Jurkat, Clone E6-1 (cell line): ENCODE data around the gene TRIM44.
"Not testable (repeated sequence)": the region's sequence is repeated elsewhere in the genome, so short reads cannot be mapped to it uniquely, and the experiment has no call there.

Experiments
- DNase-seq: peaks from one replicate; pipeline ENCODE4 v3.0.0-alpha.2; 2011; ENCODE audit warnings: low read depth, low spot score
- H3K4me3 ChIP-seq: 2 replicates; pipeline ENCODE4 v1.5.1; 2011; ENCODE audit warnings: mild to moderate bottlenecking, low read length, control low read depth, moderate library complexity

TRIM44 gene

DNA sequence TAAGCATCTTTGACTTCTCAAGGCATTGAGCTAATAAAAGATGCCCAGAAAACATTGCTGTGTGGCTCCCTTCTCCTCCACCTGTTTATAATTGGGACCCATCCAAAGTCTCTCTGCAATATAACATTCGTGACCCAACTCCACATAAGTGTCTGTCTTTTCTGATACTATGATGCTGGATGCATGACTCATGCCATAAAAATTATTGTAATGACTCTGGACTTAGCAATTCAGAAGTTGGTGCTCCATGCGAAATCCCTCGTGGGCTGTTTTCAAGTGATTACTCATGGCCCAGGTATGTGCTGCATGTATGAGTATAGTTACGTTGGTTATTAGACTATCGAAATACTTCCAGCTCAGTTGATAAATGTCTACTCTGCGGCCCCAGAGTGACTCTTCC, 32.7 kb upstream of the TRIM44 start:
- DNase-seq, result no peak
- no peak overlapping the region for H3K4me3 ChIP-seq

DNA sequence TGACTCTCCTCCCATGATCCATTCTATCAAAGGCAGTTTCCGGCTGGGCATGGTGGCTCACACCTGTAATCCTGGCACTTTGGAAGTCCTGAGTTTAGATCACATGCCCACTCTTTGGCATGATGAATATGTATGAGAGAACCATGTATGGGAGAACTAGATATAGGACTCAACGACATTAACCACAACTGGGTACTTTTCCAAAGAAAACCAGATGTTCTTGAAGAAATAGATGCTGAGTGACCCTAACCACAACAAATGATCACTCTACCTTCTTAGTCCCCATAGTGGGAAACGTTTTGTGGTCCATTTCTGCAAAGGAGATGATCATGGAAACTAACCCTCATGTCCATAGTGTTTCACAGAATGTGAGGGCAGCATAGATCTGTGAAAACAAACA, 30.7 kb upstream of the TRIM44 start:
- no peak for DNase-seq
- no peak overlapping the region for H3K4me3 ChIP-seq

GRCh38 chr11:35632301-35632700, 30.3 kb upstream of the TRIM44 start:
- H3K4me3 ChIP-seq, result no peak overlapping the region
- no peak for DNase-seq

DNA sequence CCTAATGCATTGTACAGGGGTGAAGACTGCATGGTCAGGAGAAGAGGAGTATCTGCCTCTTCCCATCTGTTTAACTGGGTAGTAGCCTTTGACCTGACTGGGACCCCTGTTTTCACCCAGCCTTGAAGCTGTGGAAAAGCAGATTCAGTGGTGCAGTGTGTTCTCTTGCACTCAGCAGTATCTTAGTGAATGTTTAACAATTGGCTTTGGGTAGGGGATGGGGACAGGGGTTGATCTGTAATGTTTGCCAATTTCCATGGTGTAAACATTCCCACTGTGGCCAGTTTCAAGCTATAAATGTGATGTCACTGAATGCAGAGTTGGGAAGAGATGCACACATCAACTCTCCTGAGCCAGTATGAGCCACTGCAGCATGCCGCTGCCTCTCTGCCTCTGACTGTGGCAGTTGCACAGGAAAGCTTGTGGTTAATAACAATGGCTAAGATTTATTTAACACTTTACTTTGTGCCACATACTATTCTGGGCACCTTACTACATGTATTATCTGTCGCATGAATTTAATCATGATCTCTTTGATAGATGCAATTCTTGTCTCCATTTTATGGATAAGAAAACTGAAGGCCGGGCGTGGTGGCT, 28.6 kb upstream of the TRIM44 start:
- H3K4me3 ChIP-seq, result no peak overlapping the region
- DNase-seq, result no peak

GRCh38 chr11:35635933-35636332, 26.6 kb upstream of the TRIM44 start:
- no peak for DNase-seq
- no peak overlapping the region for H3K4me3 ChIP-seq

DNA sequence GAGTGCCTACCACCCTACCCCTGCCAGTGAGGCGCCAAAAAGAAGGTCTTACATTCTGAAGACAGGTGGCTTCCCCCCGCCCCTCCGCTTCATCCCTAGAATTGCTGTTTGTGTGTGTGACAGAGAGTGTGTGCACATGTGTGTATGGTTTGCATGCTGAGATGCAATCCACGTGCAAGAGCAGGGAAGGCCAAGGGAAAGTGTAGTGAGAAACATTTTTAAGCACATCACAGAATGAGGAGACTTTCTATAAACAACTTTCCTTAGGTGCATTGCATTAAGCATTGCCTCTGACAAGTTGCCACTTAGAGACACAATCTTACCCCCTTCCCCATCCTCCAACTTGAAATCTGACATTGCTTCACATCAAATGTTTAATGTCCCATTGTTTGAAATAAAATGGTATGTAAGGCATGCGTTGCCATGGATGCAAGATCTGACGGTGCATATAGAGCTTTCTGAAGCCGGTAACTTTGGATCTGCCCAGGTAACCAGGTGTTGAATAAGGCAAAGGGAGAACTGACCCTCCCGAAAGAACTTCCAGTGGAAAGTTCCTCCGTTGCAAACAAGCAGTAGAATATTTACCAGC, 22.9 kb upstream of the TRIM44 start:
- no peak for DNase-seq
- H3K4me3 ChIP-seq, result no peak overlapping the region

- H3K4me3 ChIP-seq, result no peak overlapping the region
- no peak for DNase-seq
These were observed 21.2 kb upstream of the TRIM44 start for GRCh38 chr11:35641171-35641897.

- no peak for DNase-seq
- no peak overlapping the region for H3K4me3 ChIP-seq
These were observed 20.6 kb upstream of the TRIM44 start for GRCh38 chr11:35641964-35642363.

DNA sequence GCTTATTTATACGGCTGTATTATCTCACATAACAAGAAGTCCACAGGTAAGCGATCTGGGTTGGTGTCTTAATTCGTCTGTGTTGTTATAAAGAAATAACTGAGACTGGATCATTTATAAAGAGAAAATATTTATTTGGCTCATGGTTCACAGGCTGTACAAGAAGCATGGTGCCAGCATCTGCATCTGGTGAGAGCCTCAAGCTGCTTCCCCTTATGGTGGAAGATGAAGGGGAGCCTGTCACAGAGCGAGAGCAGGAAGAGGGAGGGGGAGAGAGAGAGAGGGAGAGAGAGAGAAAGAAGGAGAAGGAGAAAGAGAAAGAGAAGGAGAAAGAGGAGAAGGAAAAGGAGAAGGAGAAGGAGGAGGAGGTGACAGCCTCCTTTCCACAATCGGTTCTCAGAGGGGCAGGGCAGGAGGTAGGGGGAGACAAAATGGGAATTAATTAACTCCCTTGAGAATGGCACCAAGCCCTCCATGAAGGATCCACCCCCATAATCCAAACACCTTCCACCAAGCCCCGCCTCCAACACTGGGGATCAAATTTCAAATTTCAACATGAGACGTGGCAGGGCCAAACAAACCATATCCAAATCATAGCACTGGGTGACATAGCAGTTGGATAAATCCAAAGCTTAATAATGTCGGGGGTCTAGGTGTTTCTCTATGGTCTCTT, 15.0 kb upstream of the TRIM44 start:
- H3K4me3 ChIP-seq, result no peak overlapping the region
- no peak for DNase-seq

- no peak overlapping the region for H3K4me3 ChIP-seq
- DNase-seq, result no peak
These were observed 12.6 kb upstream of the TRIM44 start for GRCh38 chr11:35650006-35650405.

GRCh38 chr11:35650467-35650866, 12.1 kb upstream of the TRIM44 start:
- no peak for DNase-seq
- no peak overlapping the region for H3K4me3 ChIP-seq

- no peak overlapping the region for H3K4me3 ChIP-seq
- DNase-seq, result no peak
These were observed 11.3 kb upstream of the TRIM44 start for GRCh38 chr11:35651263-35651662.

GRCh38 chr11:35652786-35653185, 9.8 kb upstream of the TRIM44 start:
- not testable (repeated sequence) for DNase-seq, H3K4me3 ChIP-seq

DNA sequence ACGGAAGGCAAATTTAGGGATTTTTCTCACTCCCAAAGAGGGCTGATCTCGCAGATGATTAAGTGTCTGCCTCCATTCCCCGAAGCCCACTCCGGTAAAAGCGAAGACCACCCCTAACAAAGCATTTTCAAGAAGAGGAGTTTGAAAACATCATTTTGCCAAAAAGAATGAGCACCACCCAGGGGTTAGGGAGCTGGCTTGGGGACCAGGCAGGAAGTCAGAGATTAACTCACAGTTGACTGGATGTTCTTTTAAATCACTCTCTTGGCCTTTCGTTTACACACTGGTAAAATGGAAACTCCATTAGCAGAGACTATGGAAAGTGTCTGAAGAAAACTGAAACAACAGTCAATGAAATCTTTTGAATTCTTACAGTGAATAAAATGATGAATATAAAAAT, 7.9 kb upstream of the TRIM44 start:
- no peak overlapping the region for H3K4me3 ChIP-seq
- DNase-seq, result no peak

- no peak for DNase-seq
- no peak overlapping the region for H3K4me3 ChIP-seq
These were observed 7.3 kb upstream of the TRIM44 start for GRCh38 chr11:35655254-35655653.

GRCh38 chr11:35655856-35656255, 6.7 kb upstream of the TRIM44 start:
- no peak overlapping the region for H3K4me3 ChIP-seq

DNA sequence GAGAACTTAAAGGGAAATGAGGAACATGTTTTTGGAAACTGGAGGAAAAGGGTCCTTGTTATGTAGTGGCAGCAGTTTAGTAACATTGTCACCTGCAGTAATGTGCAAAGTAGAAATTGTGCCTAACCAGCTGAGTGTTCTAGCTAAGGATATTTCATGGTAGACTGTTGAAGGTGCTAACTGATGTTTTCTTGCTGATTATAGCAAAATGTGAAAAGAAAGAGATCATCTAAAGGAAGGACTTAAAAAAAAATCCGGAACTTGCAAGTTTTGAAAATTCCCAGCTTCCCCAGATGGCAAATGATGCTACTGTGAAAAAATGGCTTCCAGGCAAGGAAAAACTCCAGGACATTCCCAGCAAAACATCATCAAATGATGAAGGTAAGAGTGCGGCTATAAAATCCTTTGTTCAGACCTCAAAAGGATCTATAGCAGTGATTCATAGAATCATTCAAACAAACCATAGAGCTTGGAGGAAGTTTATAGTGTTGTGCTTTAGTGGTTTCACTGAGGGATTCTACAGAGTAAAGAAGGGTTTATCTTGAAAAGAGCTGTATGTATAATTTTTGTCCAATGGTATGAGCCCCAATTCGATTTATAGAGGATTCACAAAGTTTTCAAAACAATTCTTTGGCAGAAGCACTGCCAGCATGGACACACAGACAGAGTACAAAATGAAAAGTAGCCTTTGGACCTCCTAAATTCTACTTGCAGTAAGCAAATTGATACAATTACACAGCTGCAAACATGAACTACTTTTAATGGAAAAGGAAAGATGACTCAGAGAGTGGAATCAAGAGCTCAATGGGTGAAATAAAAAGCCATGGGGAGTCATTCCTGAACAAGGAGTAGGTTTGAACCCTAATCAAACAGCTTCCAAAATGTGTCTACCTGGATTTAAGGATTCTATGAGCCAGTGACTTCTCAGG, 4.3 kb upstream of the TRIM44 start:
- DNase-seq, result no peak
- H3K4me3 ChIP-seq, result no peak overlapping the region

More at GRCh38 chr11:35655856-35656255, 6.7 kb upstream of the TRIM44 start:
- no peak for DNase-seq

- DNase-seq, result no peak
These were observed 1.0 kb upstream of the TRIM44 start for GRCh38 chr11:35661534-35661933.

DNA sequence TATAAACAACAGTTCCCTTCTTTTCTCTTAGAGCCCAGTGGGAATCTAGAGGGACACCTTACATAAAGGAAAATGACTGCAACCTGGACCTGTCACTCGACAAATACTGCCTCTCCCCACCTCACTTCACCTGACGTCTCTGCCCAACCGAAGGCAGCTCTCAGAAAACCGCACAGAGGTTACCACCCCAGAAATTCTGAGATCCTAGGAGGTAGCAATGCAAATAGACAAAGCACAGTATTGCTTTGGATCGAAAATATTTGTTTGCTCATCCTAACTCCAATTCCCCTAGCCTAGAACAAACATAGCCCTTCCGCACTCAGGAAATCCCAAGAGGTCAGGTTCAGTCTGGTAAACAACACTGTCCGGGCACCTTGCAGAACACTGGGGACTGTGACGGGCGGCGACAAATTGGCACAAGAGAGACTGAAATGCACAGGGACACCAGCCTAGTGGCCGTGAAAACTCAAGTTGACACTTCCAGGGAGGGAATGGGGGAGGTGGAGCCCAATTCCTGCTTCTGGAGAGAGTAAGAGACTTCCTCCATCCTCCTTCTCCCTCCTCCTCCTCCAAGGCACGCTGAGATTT, 420 bp upstream of the TRIM44 start:
- H3K4me3 ChIP-seq, result peak overlapping the region; percentile 55
- DNase-seq, result no peak

More at GRCh38 chr11:35661534-35661933, 1.0 kb upstream of the TRIM44 start:
- H3K4me3 ChIP-seq, result no peak overlapping the region
